Measurements from ENCODE around the gene GAS1.
A peak's percentile ranks its signal among the peaks of the same experiment; 100 is the strongest.

GAS1 gene, protein sequence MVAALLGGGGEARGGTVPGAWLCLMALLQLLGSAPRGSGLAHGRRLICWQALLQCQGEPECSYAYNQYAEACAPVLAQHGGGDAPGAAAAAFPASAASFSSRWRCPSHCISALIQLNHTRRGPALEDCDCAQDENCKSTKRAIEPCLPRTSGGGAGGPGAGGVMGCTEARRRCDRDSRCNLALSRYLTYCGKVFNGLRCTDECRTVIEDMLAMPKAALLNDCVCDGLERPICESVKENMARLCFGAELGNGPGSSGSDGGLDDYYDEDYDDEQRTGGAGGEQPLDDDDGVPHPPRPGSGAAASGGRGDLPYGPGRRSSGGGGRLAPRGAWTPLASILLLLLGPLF

DNA sequence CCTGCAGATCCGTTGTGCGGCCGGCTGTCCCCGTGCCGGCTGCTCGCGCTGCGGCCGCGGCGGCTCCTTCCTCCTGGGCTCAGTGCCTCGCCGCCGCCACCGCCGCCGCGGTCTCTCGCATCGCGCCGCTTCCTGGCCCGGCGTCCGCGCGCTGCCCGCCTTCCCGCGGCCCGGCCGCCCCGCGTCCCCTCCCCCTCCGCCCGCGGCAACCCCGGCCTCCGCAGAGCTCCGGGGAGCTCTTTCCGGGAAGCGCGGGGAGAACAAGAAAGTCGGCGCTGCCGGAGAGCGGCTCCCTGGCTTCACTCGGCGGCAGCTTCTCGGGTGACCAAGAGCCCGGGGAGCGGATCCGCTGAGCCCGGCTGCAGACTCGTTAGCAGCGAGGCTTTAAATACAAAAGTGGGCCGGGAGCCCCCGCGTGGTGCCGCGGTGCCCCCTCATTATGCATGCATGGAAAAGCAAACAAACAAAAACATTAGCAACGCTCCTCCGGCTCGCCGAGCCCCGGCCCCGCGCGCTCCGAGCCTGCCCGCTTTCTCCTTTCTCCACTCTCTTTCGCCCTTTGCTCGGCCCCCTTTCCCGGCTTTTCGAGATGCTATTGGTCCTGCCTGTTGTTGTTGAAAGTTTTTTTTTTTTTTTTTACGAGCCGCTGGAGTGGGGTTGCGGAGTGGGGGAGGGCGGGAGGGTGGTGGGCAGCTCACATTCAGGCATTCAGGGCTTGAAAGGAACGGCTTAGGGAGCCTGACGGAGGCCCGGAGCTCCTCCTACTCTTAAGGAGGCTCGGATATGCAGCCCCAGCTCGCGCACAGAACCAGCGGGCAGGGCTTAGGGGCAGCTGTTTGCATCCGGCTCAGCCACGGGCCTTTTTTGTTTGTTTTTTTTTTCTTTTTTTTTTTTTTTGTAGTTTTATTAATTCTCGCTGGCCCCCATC lies at the start of gene GAS1:
Gene GAS1 (minus strand): TSS at position 361 of the 928 bp plus-strand sequence. CDS start 727 bp downstream, outside the sequence.
- Histone ChIP-seq H3K9ac (ENCODE audit: low read depth in 1 of 2, low read length in 2 of 2) (peak within 1 kb of the TSS in 1 of 2 donors; percentile 50), H3K9me3 (ENCODE audit: control insufficient read depth in 1 of 2, low read length in 2 of 2) (peaks cover 0 to 2% of the 10 kb centered on the region in 2 donors), H3K27ac (ENCODE audit: low read depth, low read length) (peak within 1 kb of the TSS; percentile 66), H3K4me3 (ENCODE audit: low read depth in 1 of 2, low read length in 2 of 2) (peak within 1 kb of the TSS; percentile 69 to 87), H3K36me3 (ENCODE audit: control insufficient read depth in 1 of 2, insufficient read depth in 2 of 2, low read length in 2 of 2) (no peaks in the 10 kb centered on the region), H3K27me3 (ENCODE audit: control insufficient read depth in 1 of 2, insufficient read depth in 2 of 2, low read length in 2 of 2) (peaks cover 0 to 25% of the 10 kb centered on the region in 2 donors), H3K4me1 (ENCODE audit: control insufficient read depth in 1 of 2, insufficient read depth in 2 of 2, low read length in 2 of 2) (peaks cover 8 to 30% of the 10 kb centered on the region in 2 donors)

DNA sequence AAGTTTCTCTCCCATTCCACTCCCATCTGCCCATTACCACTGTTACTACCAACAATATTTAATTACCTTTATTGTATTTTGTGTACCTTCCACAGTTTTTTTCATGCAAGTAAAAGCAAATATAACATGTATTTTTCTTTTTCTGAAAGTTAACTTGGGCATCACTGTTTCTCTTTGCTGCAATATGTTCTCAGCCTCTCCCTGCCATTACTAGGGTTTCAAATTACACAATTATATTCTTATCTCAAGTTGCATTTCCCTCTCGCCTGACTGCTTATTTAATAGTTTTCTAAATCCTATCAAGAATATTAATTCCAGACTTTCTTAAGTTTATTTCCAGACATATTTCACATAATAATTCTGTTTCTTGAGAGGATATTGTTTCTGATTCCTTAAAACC lies 46.9 kb upstream of the GAS1 start:
- Histone ChIP-seq H3K9me3 (ENCODE audit: control insufficient read depth in 1 of 2, low read length in 2 of 2) (no peaks in the 10 kb centered on the region), H3K4me3 (ENCODE audit: low read depth in 1 of 2, low read length in 2 of 2) (no peak overlapping the region), H3K36me3 (ENCODE audit: control insufficient read depth in 1 of 2, insufficient read depth in 2 of 2, low read length in 2 of 2) (no peaks in the 10 kb centered on the region), H3K27me3 (ENCODE audit: control insufficient read depth in 1 of 2, insufficient read depth in 2 of 2, low read length in 2 of 2) (no peaks in the 10 kb centered on the region), H3K27ac (ENCODE audit: low read depth, low read length) (no peak overlapping the region), H3K4me1 (ENCODE audit: control insufficient read depth in 1 of 2, insufficient read depth in 2 of 2, low read length in 2 of 2) (no peaks in the 10 kb centered on the region), H3K9ac (ENCODE audit: low read depth in 1 of 2, low read length in 2 of 2) (no peak overlapping the region)

DNA sequence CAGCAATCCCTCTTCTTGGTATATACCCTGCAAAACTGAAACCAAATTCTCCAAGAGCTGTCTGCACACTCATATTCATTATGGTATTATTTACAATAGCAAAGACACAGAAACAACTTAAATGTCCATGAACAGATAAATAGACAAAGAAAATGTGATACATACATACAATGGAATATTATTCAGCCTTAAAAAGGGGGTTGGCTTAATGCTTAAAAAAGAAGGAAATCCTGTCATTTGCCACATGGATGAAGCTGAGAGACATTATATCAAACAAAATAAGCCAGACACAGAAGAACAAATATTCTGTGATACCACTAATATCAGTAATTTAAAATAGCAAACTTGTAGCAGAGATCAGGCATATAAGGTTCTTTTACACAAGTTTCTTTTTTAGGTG lies 46.5 kb upstream of the GAS1 start:
- Histone ChIP-seq H3K4me1 (ENCODE audit: control insufficient read depth in 1 of 2, insufficient read depth in 2 of 2, low read length in 2 of 2) (no peaks in the 10 kb centered on the region), H3K27ac (ENCODE audit: low read depth, low read length) (no peak overlapping the region), H3K9me3 (ENCODE audit: control insufficient read depth in 1 of 2, low read length in 2 of 2) (no peaks in the 10 kb centered on the region), H3K9ac (ENCODE audit: low read depth in 1 of 2, low read length in 2 of 2) (no peak overlapping the region), H3K4me3 (ENCODE audit: low read depth in 1 of 2, low read length in 2 of 2) (no peak overlapping the region), H3K36me3 (ENCODE audit: control insufficient read depth in 1 of 2, insufficient read depth in 2 of 2, low read length in 2 of 2) (no peaks in the 10 kb centered on the region), H3K27me3 (ENCODE audit: control insufficient read depth in 1 of 2, insufficient read depth in 2 of 2, low read length in 2 of 2) (no peaks in the 10 kb centered on the region)

DNA sequence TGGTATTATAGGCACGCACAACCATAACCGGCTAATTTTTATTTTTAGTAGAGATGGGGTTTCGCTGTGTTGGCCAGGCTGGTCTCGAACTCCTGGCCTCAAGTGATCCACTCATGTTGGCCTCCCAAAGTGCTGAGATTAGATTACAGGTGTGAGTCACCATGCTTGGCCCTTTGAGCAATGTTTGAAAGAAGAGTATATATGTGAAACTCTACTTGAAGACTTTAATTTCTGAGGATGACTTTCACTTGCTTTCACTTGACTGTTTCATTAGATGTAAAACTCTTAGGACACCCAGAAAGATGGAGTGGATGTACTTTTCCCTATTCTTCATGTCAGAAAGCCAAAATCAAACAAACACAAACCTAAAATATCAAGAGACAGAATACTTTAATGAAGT lies 43.8 kb upstream of the GAS1 start:
- Histone ChIP-seq H3K27me3 (ENCODE audit: control insufficient read depth in 1 of 2, insufficient read depth in 2 of 2, low read length in 2 of 2) (no peaks in the 10 kb centered on the region), H3K27ac (ENCODE audit: low read depth, low read length) (no peak overlapping the region), H3K4me1 (ENCODE audit: control insufficient read depth in 1 of 2, insufficient read depth in 2 of 2, low read length in 2 of 2) (no peaks in the 10 kb centered on the region), H3K9ac (ENCODE audit: low read depth in 1 of 2, low read length in 2 of 2) (no peak overlapping the region), H3K9me3 (ENCODE audit: control insufficient read depth in 1 of 2, low read length in 2 of 2) (no peaks in the 10 kb centered on the region), H3K36me3 (ENCODE audit: control insufficient read depth in 1 of 2, insufficient read depth in 2 of 2, low read length in 2 of 2) (no peaks in the 10 kb centered on the region), H3K4me3 (ENCODE audit: low read depth in 1 of 2, low read length in 2 of 2) (no peak overlapping the region)

DNA sequence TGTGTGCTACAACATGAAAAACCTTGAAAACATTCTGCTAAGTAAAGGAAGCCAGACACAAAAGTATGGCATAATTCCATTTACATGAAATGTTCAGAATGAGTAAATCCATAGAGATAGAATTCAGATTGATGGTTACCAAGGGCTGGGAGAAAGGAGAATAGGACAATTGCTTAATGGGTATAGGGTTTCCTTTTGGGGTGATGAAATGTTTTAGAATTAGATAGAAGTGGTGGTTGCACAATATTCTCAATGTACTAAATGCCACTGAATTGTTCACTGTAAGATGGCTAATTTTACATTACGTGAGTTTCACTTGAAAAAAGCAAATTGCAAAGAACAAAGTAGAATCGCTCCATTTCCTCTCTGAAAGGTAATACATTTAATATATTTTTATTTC lies 43.0 kb upstream of the GAS1 start:
- H3K27ac ChIP-seq (ENCODE audit: low read depth, low read length) = no peak overlapping the region
- H3K36me3 ChIP-seq (ENCODE audit: control insufficient read depth in 1 of 2, insufficient read depth in 2 of 2, low read length in 2 of 2) = no peaks in the 10 kb centered on the region

DNA sequence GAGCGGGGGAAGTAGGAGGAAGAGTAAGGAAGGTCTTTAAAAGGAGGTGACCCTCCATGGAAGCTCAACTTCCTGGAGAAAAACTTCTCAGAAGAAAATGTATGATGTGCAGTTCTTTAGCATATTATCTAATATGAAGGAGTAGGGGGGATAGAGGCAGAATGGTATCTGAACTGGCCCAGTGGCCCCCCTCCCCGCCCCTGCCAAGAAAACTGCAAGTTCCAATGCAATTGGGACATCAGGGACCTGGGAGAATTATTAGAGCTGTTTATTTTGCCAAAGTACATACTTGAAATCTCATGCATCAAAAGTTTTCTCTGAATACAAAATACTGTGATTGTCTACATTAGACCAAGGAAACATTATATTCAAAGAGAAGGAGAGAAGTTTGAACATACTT lies 40.6 kb upstream of the GAS1 start:
- H3K27me3 ChIP-seq (ENCODE audit: control insufficient read depth in 1 of 2, insufficient read depth in 2 of 2, low read length in 2 of 2) = no peaks in the 10 kb centered on the region
- H3K4me1 ChIP-seq (ENCODE audit: control insufficient read depth in 1 of 2, insufficient read depth in 2 of 2, low read length in 2 of 2) = no peaks in the 10 kb centered on the region
- no peak overlapping the region for H3K9ac ChIP-seq (ENCODE audit: low read depth in 1 of 2, low read length in 2 of 2)
- no peak overlapping the region for H3K4me3 ChIP-seq (ENCODE audit: low read depth in 1 of 2, low read length in 2 of 2)
- H3K36me3 ChIP-seq (ENCODE audit: control insufficient read depth in 1 of 2, insufficient read depth in 2 of 2, low read length in 2 of 2) = no peaks in the 10 kb centered on the region
- no peak overlapping the region for H3K27ac ChIP-seq (ENCODE audit: low read depth, low read length)
- H3K9me3 ChIP-seq (ENCODE audit: control insufficient read depth in 1 of 2, low read length in 2 of 2) = no peaks in the 10 kb centered on the region

More for the DNA sequence above, 43.0 kb upstream of the GAS1 start:
- no peaks in the 10 kb centered on the region for H3K4me1 ChIP-seq (ENCODE audit: control insufficient read depth in 1 of 2, insufficient read depth in 2 of 2, low read length in 2 of 2)
- no peaks in the 10 kb centered on the region for H3K27me3 ChIP-seq (ENCODE audit: control insufficient read depth in 1 of 2, insufficient read depth in 2 of 2, low read length in 2 of 2)
- no peak overlapping the region for H3K9ac ChIP-seq (ENCODE audit: low read depth in 1 of 2, low read length in 2 of 2)
- H3K4me3 ChIP-seq (ENCODE audit: low read depth in 1 of 2, low read length in 2 of 2) = no peak overlapping the region
- H3K9me3 ChIP-seq (ENCODE audit: control insufficient read depth in 1 of 2, low read length in 2 of 2) = no peaks in the 10 kb centered on the region

DNA sequence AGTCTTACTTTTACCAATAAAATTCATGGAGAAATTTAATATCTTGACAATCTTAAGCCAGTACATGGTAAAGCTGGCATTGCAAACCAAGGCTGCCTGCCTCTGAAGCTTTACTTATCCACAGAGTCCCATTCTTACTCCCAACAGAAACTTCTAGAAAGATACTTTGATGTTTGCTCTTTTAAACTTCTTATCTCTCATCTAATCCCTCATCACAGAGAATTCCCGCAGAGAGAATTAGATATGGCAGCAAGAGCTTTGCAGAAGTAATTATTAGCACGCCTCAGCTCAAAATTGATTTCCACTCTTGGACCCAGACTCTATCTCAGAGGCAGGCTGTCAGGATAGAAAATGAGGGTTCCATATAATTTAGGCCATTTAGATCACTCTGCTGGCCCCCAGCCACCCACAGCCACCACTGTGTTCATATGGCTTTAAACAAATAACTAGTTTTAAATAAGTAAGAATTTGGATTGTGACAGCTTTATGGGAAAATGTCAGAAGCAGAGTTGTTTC lies 37.9 kb upstream of the GAS1 start:
- Histone ChIP-seq H3K27me3 (ENCODE audit: control insufficient read depth in 1 of 2, insufficient read depth in 2 of 2, low read length in 2 of 2) (peaks cover 0 to 4% of the 10 kb centered on the region in 2 donors), H3K27ac (ENCODE audit: low read depth, low read length) (no peak overlapping the region), H3K36me3 (ENCODE audit: control insufficient read depth in 1 of 2, insufficient read depth in 2 of 2, low read length in 2 of 2) (no peaks in the 10 kb centered on the region), H3K9ac (ENCODE audit: low read depth in 1 of 2, low read length in 2 of 2) (no peak overlapping the region), H3K4me3 (ENCODE audit: low read depth in 1 of 2, low read length in 2 of 2) (no peak overlapping the region), H3K9me3 (ENCODE audit: control insufficient read depth in 1 of 2, low read length in 2 of 2) (no peaks in the 10 kb centered on the region), H3K4me1 (ENCODE audit: control insufficient read depth in 1 of 2, insufficient read depth in 2 of 2, low read length in 2 of 2) (no peaks in the 10 kb centered on the region)

DNA sequence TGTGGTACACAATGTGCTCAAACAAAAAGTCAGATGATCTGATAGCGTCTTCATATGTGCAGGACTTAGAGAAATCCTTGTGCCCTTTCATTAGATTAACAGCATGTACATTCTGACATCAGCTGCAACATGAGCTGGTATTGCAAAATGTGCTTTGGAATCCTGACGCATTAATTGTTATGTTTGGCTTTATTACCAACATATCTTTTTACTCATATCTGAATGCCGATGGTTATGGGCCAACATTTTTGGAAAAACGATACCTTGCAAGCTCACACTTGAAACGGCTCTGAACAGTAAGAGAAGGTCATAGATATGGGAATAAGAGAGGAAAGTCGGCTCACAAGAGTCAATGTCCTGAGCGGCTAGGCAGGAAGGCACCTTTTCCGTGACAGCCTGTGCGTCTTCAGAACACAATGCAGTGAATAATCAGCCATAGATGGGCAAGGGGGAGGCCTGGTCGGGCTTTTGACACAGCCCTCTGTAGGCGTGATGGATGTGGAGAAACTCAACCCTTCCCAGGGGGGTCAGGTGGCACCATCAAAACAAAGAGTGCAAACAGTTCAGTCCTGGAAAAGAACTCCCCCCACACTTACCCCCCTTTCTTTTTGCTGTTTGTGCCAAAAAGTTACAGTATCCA lies 36.4 kb upstream of the GAS1 start:
- H3K36me3 ChIP-seq (ENCODE audit: control insufficient read depth in 1 of 2, insufficient read depth in 2 of 2, low read length in 2 of 2) = no peaks in the 10 kb centered on the region
- no peak overlapping the region for H3K9ac ChIP-seq (ENCODE audit: low read depth in 1 of 2, low read length in 2 of 2)
- peaks cover 0 to 4% of the 10 kb centered on the region in 2 donors for H3K27me3 ChIP-seq (ENCODE audit: control insufficient read depth in 1 of 2, insufficient read depth in 2 of 2, low read length in 2 of 2)
- no peaks in the 10 kb centered on the region for H3K9me3 ChIP-seq (ENCODE audit: control insufficient read depth in 1 of 2, low read length in 2 of 2)
- H3K4me1 ChIP-seq (ENCODE audit: control insufficient read depth in 1 of 2, insufficient read depth in 2 of 2, low read length in 2 of 2) = no peaks in the 10 kb centered on the region
- no peak overlapping the region for H3K27ac ChIP-seq (ENCODE audit: low read depth, low read length)
- H3K4me3 ChIP-seq (ENCODE audit: low read depth in 1 of 2, low read length in 2 of 2) = no peak overlapping the region

DNA sequence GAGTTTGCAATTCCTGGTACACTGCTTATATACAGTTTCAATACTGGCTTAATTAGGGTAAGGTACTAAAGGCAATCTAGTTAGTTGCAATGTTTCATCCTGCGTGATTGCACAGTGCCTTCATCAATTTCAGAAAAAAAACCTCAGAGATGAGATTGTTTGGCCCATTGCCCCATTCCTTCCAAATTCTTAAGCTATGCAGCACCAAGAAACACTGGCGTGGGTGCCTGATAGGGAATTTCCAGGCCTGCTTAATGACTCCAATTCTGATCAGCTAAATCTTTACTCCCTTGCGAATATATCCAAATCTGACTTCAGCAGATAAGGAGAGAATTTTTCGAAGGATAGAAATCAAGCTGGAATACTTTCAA lies 35.9 kb upstream of the GAS1 start:
- H3K4me1 ChIP-seq (ENCODE audit: control insufficient read depth in 1 of 2, insufficient read depth in 2 of 2, low read length in 2 of 2) = no peaks in the 10 kb centered on the region
- no peak overlapping the region for H3K4me3 ChIP-seq (ENCODE audit: low read depth in 1 of 2, low read length in 2 of 2)
- no peak overlapping the region for H3K9ac ChIP-seq (ENCODE audit: low read depth in 1 of 2, low read length in 2 of 2)
- no peak overlapping the region for H3K27ac ChIP-seq (ENCODE audit: low read depth, low read length)
- no peaks in the 10 kb centered on the region for H3K36me3 ChIP-seq (ENCODE audit: control insufficient read depth in 1 of 2, insufficient read depth in 2 of 2, low read length in 2 of 2)
- H3K9me3 ChIP-seq (ENCODE audit: control insufficient read depth in 1 of 2, low read length in 2 of 2) = no peaks in the 10 kb centered on the region
- peaks cover 0 to 4% of the 10 kb centered on the region in 2 donors for H3K27me3 ChIP-seq (ENCODE audit: control insufficient read depth in 1 of 2, insufficient read depth in 2 of 2, low read length in 2 of 2)

DNA sequence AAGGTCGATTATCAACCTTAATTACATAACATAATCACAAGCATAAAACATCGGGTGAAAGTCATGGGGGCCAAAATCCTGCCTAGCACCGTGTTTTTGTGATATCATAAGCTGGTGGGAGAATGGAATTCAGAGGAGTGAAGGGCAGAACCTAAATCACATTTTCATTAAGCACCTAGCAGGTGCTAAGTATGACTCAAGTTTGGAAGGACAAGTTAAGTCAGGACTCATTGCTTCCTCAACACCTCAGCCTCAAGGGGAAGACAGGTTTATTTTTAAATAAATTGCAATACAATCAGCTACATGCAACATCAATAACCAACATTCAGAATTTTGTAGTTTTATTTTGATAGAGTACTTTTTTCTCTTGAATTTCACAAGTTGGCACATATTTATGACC lies 33.5 kb upstream of the GAS1 start:
- Histone ChIP-seq H3K27me3 (ENCODE audit: control insufficient read depth in 1 of 2, insufficient read depth in 2 of 2, low read length in 2 of 2) (peaks cover 0 to 4% of the 10 kb centered on the region in 2 donors), H3K9me3 (ENCODE audit: control insufficient read depth in 1 of 2, low read length in 2 of 2) (no peaks in the 10 kb centered on the region), H3K4me3 (ENCODE audit: low read depth in 1 of 2, low read length in 2 of 2) (no peak overlapping the region), H3K9ac (ENCODE audit: low read depth in 1 of 2, low read length in 2 of 2) (no peak overlapping the region), H3K27ac (ENCODE audit: low read depth, low read length) (no peak overlapping the region), H3K36me3 (ENCODE audit: control insufficient read depth in 1 of 2, insufficient read depth in 2 of 2, low read length in 2 of 2) (no peaks in the 10 kb centered on the region), H3K4me1 (ENCODE audit: control insufficient read depth in 1 of 2, insufficient read depth in 2 of 2, low read length in 2 of 2) (no peaks in the 10 kb centered on the region)
